DND-41 (cell line): ENCODE results near the gene TNS1.

Experiments used
- CTCF ChIP-seq: IDR thresholded peaks from 2 replicates; pipeline ENCODE4 v1.5.1; 2012; ENCODE audit warnings: borderline replicate concordance, low read length, moderate library complexity, mild to moderate bottlenecking; ENCODE audit not compliant: poor library complexity, severe bottlenecking; ENCODE audit errors: extremely low read depth
- EZH2 ChIP-seq: IDR thresholded peaks from 3 replicates; pipeline ENCODE4 v1.6.1; 2012; ENCODE audit warnings: borderline replicate concordance, low read depth, mild to moderate bottlenecking, moderate library complexity, low read length, inconsistent platforms; ENCODE audit not compliant: severe bottlenecking

DNA sequence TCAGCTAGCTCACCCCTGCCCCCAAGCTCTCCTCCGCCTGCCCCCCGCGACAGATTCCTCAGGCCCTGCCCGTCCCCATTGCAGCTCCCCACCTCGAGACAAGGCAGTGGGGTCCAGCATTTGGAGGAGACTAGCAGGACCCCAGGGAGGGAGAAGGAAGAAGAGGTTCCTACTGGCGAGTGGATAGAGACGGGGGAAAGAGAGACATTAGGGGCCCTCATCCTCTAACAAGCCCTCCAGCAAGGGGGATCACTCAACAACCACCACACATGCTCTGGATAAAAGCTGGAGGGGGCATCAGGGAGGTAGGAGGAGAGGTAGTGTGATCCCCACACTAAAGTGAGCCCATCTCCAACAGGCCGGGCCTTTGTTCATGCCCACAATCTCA, 8.9 kb upstream of the TNS1 start:
- TF ChIP-seq CTCF, result no peak
- no peak for TF ChIP-seq EZH2
